H9 (cell line): ENCODE measurements around the gene PIM3. TPM values are rescaled to one million over a fixed set of nuclear protein-coding genes. Genes with fewer than 3 reads are reported as not detected.

Source experiments
- DNase-seq: peaks from one replicate; pipeline ENCODE4 v3.0.0-alpha.2; 2017
- H2AFZ ChIP-seq: one replicate; pipeline ENCODE4 v1.6.1; 2013; ENCODE audit warnings: mild to moderate bottlenecking, low read length, control low read depth, moderate library complexity
- H2AK5ac ChIP-seq: 2 replicates; pipeline ENCODE4 v1.6.1; 2013; ENCODE audit warnings: low read length, control low read depth, mixed read lengths; ENCODE audit not compliant: insufficient read length
- H2BK120ac ChIP-seq: one replicate; pipeline ENCODE4 v1.6.1; 2013; ENCODE audit warnings: low read depth, mild to moderate bottlenecking, low read length, control low read depth, inconsistent platforms; ENCODE audit not compliant: poor library complexity, severe bottlenecking
- H2BK12ac ChIP-seq: 2 replicates; pipeline ENCODE4 v1.6.1; 2013; ENCODE audit warnings: low read length, control low read depth, mixed read lengths, low read depth; ENCODE audit not compliant: insufficient read length
- H2BK15ac ChIP-seq: 2 replicates; pipeline ENCODE4 v1.6.1; 2013; ENCODE audit warnings: low read depth, low read length, control low read depth
- H2BK20ac ChIP-seq: one replicate; pipeline ENCODE4 v1.6.1; 2013; ENCODE audit warnings: low read depth, mild to moderate bottlenecking, low read length, control low read depth, inconsistent platforms; ENCODE audit not compliant: poor library complexity, severe bottlenecking
- H2BK5ac ChIP-seq: 2 replicates; pipeline ENCODE4 v1.6.1; 2013; ENCODE audit warnings: low read length, control low read depth, mixed read lengths; ENCODE audit not compliant: insufficient read length
- H3K14ac ChIP-seq: 2 replicates; pipeline ENCODE4 v1.6.1; 2013; ENCODE audit warnings: low read length, control low read depth; ENCODE audit not compliant: insufficient read depth
- H3K18ac ChIP-seq: 2 replicates; pipeline ENCODE4 v1.6.1; 2013; ENCODE audit warnings: low read depth, mild to moderate bottlenecking, mixed read lengths, low read length, control low read depth; ENCODE audit not compliant: insufficient read length
- H3K23ac ChIP-seq: 2 replicates; pipeline ENCODE4 v1.6.1; 2013; ENCODE audit warnings: low read length, control low read depth, mixed read lengths, low read depth; ENCODE audit not compliant: insufficient read length
- H3K23me2 ChIP-seq: 2 replicates; pipeline ENCODE4 v1.6.1; 2013; ENCODE audit warnings: low read depth, mild to moderate bottlenecking, mixed read lengths, low read length, control low read depth; ENCODE audit not compliant: insufficient read length, poor library complexity, severe bottlenecking
- H3K27ac ChIP-seq: 2 replicates; pipeline ENCODE4 v1.5.1; 2013; ENCODE audit warnings: low read length, control low read depth, mixed read lengths, low read depth; ENCODE audit not compliant: insufficient read length
- H3K27me3 ChIP-seq: 2 replicates; pipeline ENCODE4 v1.6.1; 2013; ENCODE audit warnings: low read length, control low read depth, inconsistent platforms; ENCODE audit not compliant: insufficient read depth
- H3K4ac ChIP-seq: 2 replicates; pipeline ENCODE4 v1.6.1; 2013; ENCODE audit warnings: low read depth, mild to moderate bottlenecking, control low read depth, inconsistent platforms, low read length, moderate library complexity
- H3K4me1 ChIP-seq: 2 replicates; pipeline ENCODE4 v1.6.1; 2013; ENCODE audit warnings: low read length, control low read depth, inconsistent platforms; ENCODE audit not compliant: insufficient read depth
- H3K4me2 ChIP-seq: 2 replicates; pipeline ENCODE4 v1.6.1; 2013; ENCODE audit warnings: low read length, control low read depth, mixed read lengths; ENCODE audit not compliant: insufficient read length, insufficient read depth
- H3K56ac ChIP-seq: 2 replicates; pipeline ENCODE4 v1.6.1; 2013; ENCODE audit warnings: low read depth, mild to moderate bottlenecking, mixed read lengths, low read length, control low read depth; ENCODE audit not compliant: insufficient read length
- H3K79me1 ChIP-seq: 2 replicates; pipeline ENCODE4 v1.6.1; 2013; ENCODE audit warnings: low read depth, mild to moderate bottlenecking, moderate library complexity, low read length, control low read depth, inconsistent platforms; ENCODE audit not compliant: insufficient read depth, poor library complexity, severe bottlenecking
- H3K79me2 ChIP-seq: 2 replicates; pipeline ENCODE4 v1.6.1; 2013; ENCODE audit warnings: low read length, control low read depth, inconsistent platforms; ENCODE audit not compliant: insufficient read depth
- H3K9ac ChIP-seq: 2 replicates; pipeline ENCODE4 v1.6.1; 2013; ENCODE audit warnings: low read length, control low read depth, mixed read lengths; ENCODE audit not compliant: insufficient read length; ENCODE audit errors: extremely low read depth
- H3K9me3 ChIP-seq: one replicate; pipeline ENCODE4 v1.6.1; 2013; ENCODE audit warnings: low read depth, low read length, inconsistent platforms; ENCODE audit not compliant: control insufficient read depth
- H3T11ph ChIP-seq: one replicate; pipeline ENCODE4 v1.6.1; 2013; ENCODE audit warnings: mild to moderate bottlenecking, low read length, control low read depth, inconsistent platforms
- H4K20me1 ChIP-seq: one replicate; pipeline ENCODE4 v1.6.1; 2013; ENCODE audit not compliant: control insufficient read depth, insufficient read length, insufficient read depth
- H4K5ac ChIP-seq: 2 replicates; pipeline ENCODE4 v1.6.1; 2013; ENCODE audit warnings: low read depth, mild to moderate bottlenecking, mixed read lengths, low read length, control low read depth; ENCODE audit not compliant: insufficient read length
- H4K8ac ChIP-seq: replicated peaks from 2 replicates; pipeline ENCODE4 v1.6.1; 2013; ENCODE audit warnings: low read length, control low read depth, mixed read lengths, low read depth; ENCODE audit not compliant: insufficient read length
- H4K91ac ChIP-seq: 2 replicates; pipeline ENCODE4 v1.6.1; 2013; ENCODE audit warnings: low read depth, mild to moderate bottlenecking, moderate library complexity, mixed read lengths, low read length, control low read depth; ENCODE audit not compliant: insufficient read length
- H3K27ac Mint-ChIP-seq, 3 experiments: 2 replicates in 2 of 3; 3 replicates in 1 of 3; pipeline ENCODE4 v1.8.0; 2020 to 2021; ENCODE audit warnings: mixed read lengths in 3 of 3, mild to moderate bottlenecking in 1 of 3, moderate library complexity in 1 of 3
- H3K27me3 Mint-ChIP-seq: 2 replicates; pipeline ENCODE4 v1.8.0; 2021; ENCODE audit warnings: low read depth, mild to moderate bottlenecking, moderate library complexity, mixed read lengths
- H3K36me3 Mint-ChIP-seq, 3 experiments: 2 replicates in 2 of 3; 3 replicates in 1 of 3; pipeline ENCODE4 v1.8.0; 2020 to 2021; ENCODE audit warnings: low read depth in 3 of 3, mixed read lengths in 3 of 3; ENCODE audit not compliant: insufficient read depth in 1 of 3
- H3K4me1 Mint-ChIP-seq, 2 experiments: 2 replicates each; pipeline ENCODE4 v1.8.0; 2020; ENCODE audit warnings: mixed read lengths in 2 of 2
- H3K4me3 Mint-ChIP-seq, 2 experiments: 2 replicates in 1 of 2; 3 replicates in 1 of 2; pipeline ENCODE4 v1.8.0; 2020 to 2021; ENCODE audit warnings: mild to moderate bottlenecking in 2 of 2, mixed read lengths in 2 of 2, moderate library complexity in 1 of 2
- H3K9me3 Mint-ChIP-seq, 2 experiments: 2 replicates in 1 of 2; 3 replicates in 1 of 2; pipeline ENCODE4 v1.8.0; 2020; ENCODE audit warnings: mild to moderate bottlenecking in 2 of 2, mixed read lengths in 2 of 2, moderate library complexity in 1 of 2
- WGBS: extraction: QIAGEN DNeasy Blood & Tissue Kit; methylation state at CpG from one replicate; pipeline ENCODE4 v1.1.7; 2013; ENCODE audit warnings: missing lambda C conversion rate, low lambda C conversion rate, mixed read lengths; ENCODE audit not compliant: insufficient read length; ENCODE audit errors: extremely low coverage; 5-methylcytosine and 5-hydroxymethylcytosine counted together
- total RNA-seq: library from RNA; stranded (reverse); gene quantifications from 2 replicates; pipeline ENCODE4 v1.2.1, GENCODE V29; 2021
- TF ChIP-seq, protein P1 (sequence below): fragments of 200-600 bp; sonication (generic); conservative IDR thresholded peaks from 3 replicates; pipeline ENCODE4 v1.8.0; 2021; ENCODE audit warnings: antibody characterized with exemption, mild to moderate bottlenecking

PIM3 gene
- total RNA-seq, 1 experiment from 2014 or later, result 43.4 TPM

DNA sequence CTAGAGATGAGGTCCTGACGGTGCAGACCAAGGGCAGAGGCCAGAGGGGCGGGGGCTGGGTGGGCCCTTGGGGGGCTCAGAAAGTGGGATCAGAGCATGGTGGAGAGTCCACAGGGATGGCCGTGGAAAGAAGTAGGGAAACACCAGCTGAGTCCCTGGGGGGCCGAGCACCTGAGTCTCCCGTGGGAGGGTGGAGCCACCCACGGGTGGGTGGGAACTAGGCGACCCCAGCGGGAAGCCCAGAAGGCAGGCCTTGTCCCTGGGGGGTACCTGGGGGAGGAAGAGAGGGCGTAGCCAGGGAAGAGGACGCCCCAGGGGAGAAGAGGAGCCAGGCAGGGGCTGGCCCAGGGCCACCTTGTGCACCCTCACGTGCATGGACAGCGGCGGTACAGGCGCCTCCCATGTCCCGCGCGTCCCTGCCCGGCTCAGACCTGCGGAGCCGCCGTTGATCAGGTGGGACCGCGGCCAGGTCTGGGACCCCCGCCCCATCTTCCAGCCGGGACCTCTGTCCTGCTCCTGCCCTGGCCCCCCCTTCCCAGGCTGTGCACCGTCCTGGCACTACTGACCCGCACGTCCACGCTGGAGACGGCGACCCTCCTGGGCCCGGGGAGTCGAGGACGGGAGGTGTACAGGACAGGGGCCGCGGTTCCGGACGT lies 31.9 kb upstream of the PIM3 start:
- no peak overlapping the region for H3K27ac ChIP-seq
- H3K23me2 ChIP-seq, result no peaks in the 10 kb centered on the region
- DNase-seq, result no peak

More for the DNA sequence above, 31.9 kb upstream of the PIM3 start:
- Histone ChIP-seq H4K8ac (no peak overlapping the region), H3K23ac (no peak overlapping the region), H3K9ac (no peak overlapping the region), H3T11ph (no peak overlapping the region), H3K4me2 (no peak overlapping the region), H3K14ac (no peak overlapping the region; the same call in 1 of the 2 replicates), H3K9me3 (no peaks in the 10 kb centered on the region), H3K56ac (no peak overlapping the region), H3K79me2 (no peaks in the 10 kb centered on the region), H4K91ac (no peak overlapping the region), H4K5ac (no peak overlapping the region), H4K20me1 (no peaks in the 10 kb centered on the region), H3K79me1 (no peaks in the 10 kb centered on the region), H3K27me3 (no peaks in the 10 kb centered on the region; the same call in 1 of the 2 replicates), H3K18ac (no peak overlapping the region), H2BK120ac (no peak overlapping the region), H2BK20ac (no peak overlapping the region), H2BK12ac (no peak overlapping the region), H2BK5ac (no peak overlapping the region), H2AK5ac (no peak overlapping the region), H3K4ac (no peak overlapping the region), H3K4me1 (no peaks in the 10 kb centered on the region), H2BK15ac (no peak overlapping the region), H2AFZ (no peak overlapping the region)
- no CpG with 5 or more reads among the region's 38 CpGs for WGBS
- H3K27ac Mint-ChIP-seq, result no peak overlapping the region
- H3K4me1 Mint-ChIP-seq, result peaks cover 3 to 11% of the 10 kb centered on the region in 2 experiments; a peak in 2 of 4 replicates
- H3K9me3 Mint-ChIP-seq, result no peaks in the 10 kb centered on the region
- H3K27me3 Mint-ChIP-seq, result peaks cover 26% of the 10 kb centered on the region
- H3K4me3 Mint-ChIP-seq, result peak overlapping the region in 1 of 2 experiments; percentile 40; a peak in 1 of 5 replicates
- peaks cover 0 to 14% (median 0%) of the 10 kb centered on the region in 3 experiments; a peak in 3 of 7 replicates for H3K36me3 Mint-ChIP-seq
- TF ChIP-seq, protein P1, sequence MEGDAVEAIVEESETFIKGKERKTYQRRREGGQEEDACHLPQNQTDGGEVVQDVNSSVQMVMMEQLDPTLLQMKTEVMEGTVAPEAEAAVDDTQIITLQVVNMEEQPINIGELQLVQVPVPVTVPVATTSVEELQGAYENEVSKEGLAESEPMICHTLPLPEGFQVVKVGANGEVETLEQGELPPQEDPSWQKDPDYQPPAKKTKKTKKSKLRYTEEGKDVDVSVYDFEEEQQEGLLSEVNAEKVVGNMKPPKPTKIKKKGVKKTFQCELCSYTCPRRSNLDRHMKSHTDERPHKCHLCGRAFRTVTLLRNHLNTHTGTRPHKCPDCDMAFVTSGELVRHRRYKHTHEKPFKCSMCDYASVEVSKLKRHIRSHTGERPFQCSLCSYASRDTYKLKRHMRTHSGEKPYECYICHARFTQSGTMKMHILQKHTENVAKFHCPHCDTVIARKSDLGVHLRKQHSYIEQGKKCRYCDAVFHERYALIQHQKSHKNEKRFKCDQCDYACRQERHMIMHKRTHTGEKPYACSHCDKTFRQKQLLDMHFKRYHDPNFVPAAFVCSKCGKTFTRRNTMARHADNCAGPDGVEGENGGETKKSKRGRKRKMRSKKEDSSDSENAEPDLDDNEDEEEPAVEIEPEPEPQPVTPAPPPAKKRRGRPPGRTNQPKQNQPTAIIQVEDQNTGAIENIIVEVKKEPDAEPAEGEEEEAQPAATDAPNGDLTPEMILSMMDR, result no peak
